Common myeloid progenitor, CD34-positive (primary cell): ENCODE data around the gene PSKH1.

Experiments
- CTCF ChIA-PET: fragments of 350-600 bp; sonication (Branson Sonifier 250); formaldehyde crosslinking; loops from one replicate; lab custom pipeline; 2021; ENCODE audit warnings: antibody characterized with exemption; lab: Charles Lee
- POLR2A ChIA-PET: fragments of 350-600 bp; sonication (Branson Sonifier 250); formaldehyde crosslinking; loops from one replicate; lab custom pipeline; 2021; ENCODE audit warnings: antibody characterized with exemption; lab: Charles Lee
- DNase-seq, 3 donors: peaks; one replicate each; pipeline versions ENCODE4 v3.0.0 to v3.0.0-alpha.2; 2013
- H3K27ac ChIP-seq, 2 experiments: 1 replicate in 1 of 2; 2 replicates in 1 of 2; pipeline ENCODE4 v1.7.0; 2013; ENCODE audit warnings: inconsistent platforms in 2 of 2, low read length in 2 of 2, mild to moderate bottlenecking in 2 of 2, low read depth in 1 of 2, moderate library complexity in 1 of 2; ENCODE audit not compliant: severe bottlenecking in 2 of 2, insufficient read depth in 1 of 2, poor library complexity in 1 of 2
- H3K27me3 ChIP-seq, 5 experiments: replicated peaks in 2 of 5; 1 replicate in 3 of 5; 2 replicates in 2 of 5; pipeline versions ENCODE4 v1.6.1 to v1.7.0; 2013; ENCODE audit warnings: low read length in 4 of 5, mild to moderate bottlenecking in 2 of 5, moderate library complexity in 2 of 5, inconsistent platforms in 1 of 5; ENCODE audit not compliant: insufficient read depth in 5 of 5, control insufficient read depth in 4 of 5
- H3K36me3 ChIP-seq, 4 experiments: 1 replicate in 2 of 4; 2 replicates in 2 of 4; pipeline versions ENCODE4 v1.6.1 to v1.7.0; 2013; ENCODE audit warnings: low read length in 3 of 4, control low read depth in 1 of 4, mild to moderate bottlenecking in 1 of 4; ENCODE audit not compliant: control insufficient read depth in 4 of 4, insufficient read depth in 4 of 4
- H3K4me1 ChIP-seq, 4 experiments: 1 replicate in 3 of 4; 2 replicates in 1 of 4; pipeline versions ENCODE4 v1.6.1 to v1.7.1; 2013; ENCODE audit warnings: low read length in 3 of 4, mild to moderate bottlenecking in 3 of 4, control low read depth in 1 of 4, inconsistent platforms in 1 of 4, moderate library complexity in 1 of 4; ENCODE audit not compliant: control insufficient read depth in 4 of 4, insufficient read depth in 4 of 4; ENCODE audit errors: control extremely low read depth in 1 of 4
- H3K4me3 ChIP-seq, 7 experiments: 1 replicate in 4 of 7; 2 replicates in 3 of 7; pipeline versions ENCODE4 v1.5.1 to v1.7.0; 2013; ENCODE audit warnings: mild to moderate bottlenecking in 7 of 7, low read length in 6 of 7, moderate library complexity in 6 of 7, inconsistent platforms in 2 of 7, low read depth in 2 of 7, control low read depth in 1 of 7; ENCODE audit not compliant: insufficient read depth in 4 of 7, control insufficient read depth in 1 of 7; ENCODE audit errors: extremely low read depth in 1 of 7
- H3K9me3 ChIP-seq, 5 experiments: 1 replicate in 4 of 5; 2 replicates in 1 of 5; pipeline versions ENCODE4 v1.6.1 to v1.7.1; 2013; ENCODE audit warnings: low read length in 4 of 5, mild to moderate bottlenecking in 2 of 5, inconsistent platforms in 1 of 5, low read depth in 1 of 5, moderate library complexity in 1 of 5; ENCODE audit not compliant: control insufficient read depth in 4 of 5, insufficient read depth in 2 of 5; ENCODE audit errors: control extremely low read depth in 1 of 5
- WGBS: methylation state at CpG from one replicate; pipeline ENCODE4 v1.1.5; 2013; ENCODE audit not compliant: insufficient coverage; 5-methylcytosine and 5-hydroxymethylcytosine counted together

The PSKH1 gene

GRCh38 chr16:67942200-67942509 is 49.1 kb downstream of the PSKH1 start:
- H3K4me1 ChIP-seq = peaks cover 1 to 21% (median 15%) of the 10 kb centered on the region in 4 experiments
- no peak overlapping the region for H3K4me3 ChIP-seq
- POLR2A ChIA-PET = interaction anchor here (0.6 kb wide), 1 partner anchor 123 kb away, joined by 7 read pairs; no protein-coding TSS in a partner anchor

GRCh38 chr16:67942510-67943255 is 49.6 kb downstream of the PSKH1 start:
- POLR2A ChIA-PET = interaction anchor here (0.6 kb wide), 1 partner anchor 124 kb away, joined by 7 read pairs; no protein-coding TSS in a partner anchor

More at GRCh38 chr16:67942200-67942509, 49.1 kb downstream of the PSKH1 start:
- CTCF ChIA-PET = interaction anchor here (0.8 to 2.6 kb wide), 22 partner anchors 9 to 285 kb away, joined by 3 to 10 read pairs (median 4); partner anchors contain the start of genes DDX28, DUS2 and SLC12A4
- Histone ChIP-seq H3K27ac (no peak overlapping the region), H3K9me3 (no peaks in the 10 kb centered on the region), H3K36me3 (peaks cover 0 to 36% (median 15%) of the 10 kb centered on the region in 4 experiments), H3K27me3 (no peaks in the 10 kb centered on the region)
- 90% methylated on average over 5 of the region's 6 CpGs for WGBS
- peak in 2 of 3 donors; percentile 32 to 37 for DNase-seq

GRCh38 chr16:67943256-67943618 is 50.2 kb downstream of the PSKH1 start:
- ChIA-PET CTCF (interaction anchor here (1.2 to 1.7 kb wide), 6 partner anchors 8 to 96 kb away, joined by 3 to 4 read pairs (median 3); no protein-coding TSS in a partner anchor), POLR2A (no interaction called here)
- no peak overlapping the region for H3K27ac ChIP-seq
- WGBS = 100% methylated on average over 3 of the region's 6 CpGs
- H3K4me1 ChIP-seq = peaks cover 0 to 16% (median 10%) of the 10 kb centered on the region in 4 experiments
- no peak for DNase-seq
- H3K9me3 ChIP-seq = no peaks in the 10 kb centered on the region
- peaks cover 2 to 46% (median 22%) of the 10 kb centered on the region in 4 experiments for H3K36me3 ChIP-seq
- no peak overlapping the region for H3K4me3 ChIP-seq
- no peaks in the 10 kb centered on the region for H3K27me3 ChIP-seq

More at GRCh38 chr16:67942510-67943255, 49.6 kb downstream of the PSKH1 start:
- Histone ChIP-seq H3K9me3 (no peaks in the 10 kb centered on the region), H3K27ac (no peak overlapping the region), H3K36me3 (peaks cover 0 to 41% (median 18%) of the 10 kb centered on the region in 4 experiments), H3K4me3 (no peak overlapping the region), H3K4me1 (peaks cover 0 to 16% (median 10%) of the 10 kb centered on the region in 4 experiments), H3K27me3 (no peaks in the 10 kb centered on the region)
- CTCF ChIA-PET = interaction anchor here (0.8 to 2.6 kb wide), 20 partner anchors 8 to 285 kb away, joined by 3 to 10 read pairs (median 3); partner anchors contain the start of gene SLC12A4
- DNase-seq = no peak
- WGBS = 96% methylated on average over 21 of the region's 27 CpGs

GRCh38 chr16:67943619-67944504 is 50.8 kb downstream of the PSKH1 start, which contains the start of gene LCAT:
TSS of gene LCAT (minus strand) at chr16:67944120. CDS start at chr16:67944101, 19 bp downstream.
- Histone ChIP-seq H3K4me3 (no peak within 1 kb of the TSS), H3K27ac (no peak within 1 kb of the TSS), H3K9me3 (no peaks in the 10 kb centered on the region), H3K27me3 (no peaks in the 10 kb centered on the region), H3K36me3 (peaks cover 2 to 52% (median 24%) of the 10 kb centered on the region in 4 experiments), H3K4me1 (peaks cover 0 to 16% (median 10%) of the 10 kb centered on the region in 4 experiments)
- DNase-seq = no peak
- WGBS = 91% methylated on average over 20 of the region's 23 CpGs
- POLR2A ChIA-PET = no interaction called here
- CTCF ChIA-PET = interaction anchor here (1.2 to 2.3 kb wide), 7 partner anchors 7 to 97 kb away, joined by 3 to 6 read pairs (median 4); partner anchors contain the start of gene NRN1L

GRCh38 chr16:67944690-67945391 is 51.8 kb downstream of the PSKH1 start:
- POLR2A ChIA-PET = no interaction called here
- Histone ChIP-seq H3K4me1 (peaks cover 0 to 12% (median 7%) of the 10 kb centered on the region in 4 experiments), H3K4me3 (no peak overlapping the region), H3K9me3 (no peaks in the 10 kb centered on the region), H3K27ac (no peak overlapping the region), H3K36me3 (peaks cover 2 to 58% (median 24%) of the 10 kb centered on the region in 4 experiments), H3K27me3 (no peaks in the 10 kb centered on the region)
- WGBS = 98% methylated on average over 24 of the region's 24 CpGs
- DNase-seq = no peak
- CTCF ChIA-PET = interaction anchor here (1.5 to 2.3 kb wide), 5 partner anchors 16 to 96 kb away, joined by 3 to 6 read pairs (median 4); partner anchors contain the start of gene NRN1L

GRCh38 chr16:67945392-67945933 is 52.4 kb downstream of the PSKH1 start:
- H3K4me1 ChIP-seq = peaks cover 0 to 7% (median under 1%) of the 10 kb centered on the region in 4 experiments
- no peaks in the 10 kb centered on the region for H3K9me3 ChIP-seq
- H3K4me3 ChIP-seq = no peak overlapping the region
- POLR2A ChIA-PET = no interaction called here
- H3K27ac ChIP-seq = no peak overlapping the region
- WGBS = 99% methylated on average over 23 of the region's 24 CpGs
- no peak for DNase-seq
- CTCF ChIA-PET = interaction anchor here (0.8 to 2.3 kb wide), 5 partner anchors 16 to 101 kb away, joined by 3 to 6 read pairs (median 4); partner anchors contain the start of gene NRN1L
- peaks cover 2 to 65% (median 24%) of the 10 kb centered on the region in 4 experiments for H3K36me3 ChIP-seq
- no peaks in the 10 kb centered on the region for H3K27me3 ChIP-seq
